ENCODE measurements around the gene KSR1. TPM values are rescaled to one million over a fixed set of nuclear protein-coding genes. Genes with fewer than 3 reads are reported as not detected.

KSR1 gene
- total and polyA plus RNA-seq, 9 of the 15 experiments (the other 6 are each of a cell fraction or from before 2014, with no cell fraction given) = 1.4 to 51.7 (median 18.4) TPM

- Histone ChIP-seq H4K20me1 (replicated peaks; ENCODE audit: control insufficient read depth, insufficient read depth, low read length) (no peaks in the 10 kb centered on the region), H3K9me3 (replicated peaks; ENCODE audit: control insufficient read depth, insufficient read depth, low read depth, low read length) (peaks cover 4% of the 10 kb centered on the region), H3K79me2 (ENCODE audit: control insufficient read depth, insufficient read depth, low read length) (peaks cover 60% of the 10 kb centered on the region), H3K27me3 (ENCODE audit: control insufficient read depth in 2 of 2, insufficient read depth in 2 of 2, low read length in 2 of 2) (no peaks in the 10 kb centered on the region), H3K4me3 (no peak overlapping the region), H3K4me2 (ENCODE audit: insufficient read depth, low read length) (no peak overlapping the region), H3K9me1 (ENCODE audit: control insufficient read depth, insufficient read depth, low read length) (peaks cover 4% of the 10 kb centered on the region), H2AFZ (ENCODE audit: low read depth, low read length) (no peak overlapping the region), H3K9ac (ENCODE audit: insufficient read depth in 1 of 2, low read depth in 2 of 2, low read length in 2 of 2) (peak overlapping the region; percentile 50 to 82; a peak in 3 of 4 replicates), H3K4me1 (replicated peaks in 1 of 2; ENCODE audit: control insufficient read depth in 2 of 2, insufficient read depth in 2 of 2, low read length in 2 of 2) (peaks cover 54 to 67% of the 10 kb centered on the region in 2 experiments), H3K36me3 (ENCODE audit: control insufficient read depth, insufficient read depth, low read length) (peaks cover 17% of the 10 kb centered on the region; the same call in 2 of the 3 replicates), H3K27ac (ENCODE audit: extremely low read depth, low read depth, low read length) (peak overlapping the region; percentile 86)
- ChIA-PET POLR2A (interaction anchor here (1.4 kb wide), 1 partner anchor 48 kb away, joined by 4 read pairs; no protein-coding TSS in a partner anchor), CTCF (ENCODE audit: low intra/inter-chr PET ratio) (no interaction called here)
- 90% methylated on average over 5 of the region's 5 CpGs for WGBS (ENCODE audit: insufficient coverage, low coverage, missing lambda C conversion rate)
- no TSS peak for BruUV-seq (replicated peaks)
- in situ Hi-C loops (cut with MboI) (no loop called here), intact Hi-C loops (cut with micrococcal nuclease) (no loop called here)
- DNase-seq (ENCODE audit: extremely low read depth in 1 of 4, low spot score in 3 of 4) = no peak
- TF ChIP-seq KLF1 (tag; IDR thresholded peaks at IDR 0.05) (no peak), SPI1 (IDR thresholded peaks at IDR 0.05; ENCODE audit: borderline replicate concordance, low read depth, low read length) (no peak), ZNF140 (CRISPR knock-in tag; IDR thresholded peaks at IDR 0.05) (no peak), POU5F1 (IDR thresholded peaks at IDR 0.05; ENCODE audit: borderline replicate concordance, low read depth, low read length, partially characterized antibody) (no peak), CREB5 (CRISPR knock-in tag; IDR thresholded peaks at IDR 0.05) (no peak), KDM1A (IDR thresholded peaks at IDR 0.05) (no peak), ZNF23 (CRISPR knock-in tag; IDR thresholded peaks at IDR 0.05) (no peak), GTF2E2 (tag; IDR thresholded peaks at IDR 0.05) (no peak), ZNF589 (CRISPR knock-in tag; IDR thresholded peaks at IDR 0.05; ENCODE audit: low read depth) (no peak)
- FAIRE-seq = no peak
- ATAC-seq = no peak
These were observed 111.3 kb downstream of the KSR1 start for GRCh38 chr17:27567563-27567859.
